IMR-90 (cell line): ENCODE measurements around the gene FBXW7. TPM values are rescaled to one million over a fixed set of nuclear protein-coding genes. Genes with fewer than 3 reads are reported as not detected.

Experiments used
- ATAC-seq: fragments of 200-7000 bp; cut with Tn5 transposase; 2 replicates; pipeline ENCODE4 v1.9.1; 2020; ENCODE audit warnings: low read depth, mild to moderate bottlenecking, moderate library complexity
- BruUV-seq: library from RNA; stranded (reverse); fragments of 400-500 nt; replicated peaks from 2 replicates; lab custom pipeline; 2021; lab: Mats Ljungman, UMichigan
- CTCF ChIA-PET: fragments of 300-600 bp; formaldehyde crosslinking; extraction: SDS; loops from one replicate; lab custom pipeline; 2021; ENCODE audit warnings: antibody characterized with exemption; lab: Yijun Ruan, JAX
- POLR2A ChIA-PET: fragments of 300-600 bp; sonication (Branson Sonifier 250); formaldehyde crosslinking; loops from one replicate; lab custom pipeline; 2022; ENCODE audit warnings: antibody characterized with exemption; ENCODE audit not compliant: unreplicated experiment; lab: Charles Lee
- DNase-seq: peaks from one replicate; pipeline ENCODE4 v3.0.0; 2013
- H2AFZ ChIP-seq: replicated peaks from 2 replicates; pipeline ENCODE3; 2013; ENCODE audit warnings: low read length, mild to moderate bottlenecking; ENCODE audit not compliant: poor library complexity
- H2AK5ac ChIP-seq: 2 replicates; pipeline ENCODE4 v1.6.1; 2013; ENCODE audit warnings: low read depth, low read length, inconsistent platforms
- H2AK9ac ChIP-seq: replicated peaks from 2 replicates; pipeline ENCODE3; 2013; ENCODE audit warnings: mild to moderate bottlenecking, low read depth, low read length, moderate library complexity; ENCODE audit not compliant: poor library complexity
- H2BK120ac ChIP-seq: 2 replicates; pipeline ENCODE4 v1.6.1; 2013; ENCODE audit warnings: low read depth, low read length, inconsistent platforms
- H2BK15ac ChIP-seq: 3 replicates; pipeline ENCODE4 v1.6.1; 2013; ENCODE audit warnings: low read depth, low read length, inconsistent platforms
- H2BK20ac ChIP-seq: 2 replicates; pipeline ENCODE4 v1.6.1; 2013; ENCODE audit warnings: low read depth, mild to moderate bottlenecking, inconsistent platforms, low read length, moderate library complexity
- H2BK5ac ChIP-seq: 2 replicates; pipeline ENCODE4 v1.6.1; 2013; ENCODE audit warnings: mild to moderate bottlenecking, low read depth, low read length, inconsistent platforms; ENCODE audit not compliant: poor library complexity, severe bottlenecking
- H3K14ac ChIP-seq: replicated peaks from 2 replicates; pipeline ENCODE4 v1.6.1; 2013; ENCODE audit warnings: low read depth, low read length, inconsistent platforms
- H3K18ac ChIP-seq: 2 replicates; pipeline ENCODE4 v1.6.1; 2013; ENCODE audit warnings: low read depth, low read length, control low read depth
- H3K23ac ChIP-seq: 2 replicates; pipeline ENCODE4 v1.6.1; 2013; ENCODE audit warnings: low read depth, low read length, inconsistent platforms
- H3K27ac ChIP-seq: 2 replicates; pipeline ENCODE4 v1.5.1; 2013; ENCODE audit warnings: mild to moderate bottlenecking, control low read depth, low read length; ENCODE audit not compliant: insufficient read depth
- H3K27me3 ChIP-seq: 2 replicates; pipeline ENCODE4 v1.6.1; 2013; ENCODE audit warnings: low read length; ENCODE audit not compliant: control insufficient read depth, insufficient read depth
- H3K36me3 ChIP-seq: 2 replicates; pipeline ENCODE4 v1.6.1; 2013; ENCODE audit warnings: low read length, mixed read lengths; ENCODE audit not compliant: control insufficient read depth, insufficient read depth
- H3K4ac ChIP-seq: 2 replicates; pipeline ENCODE4 v1.6.1; 2013; ENCODE audit warnings: low read depth, low read length, inconsistent platforms
- H3K4me1 ChIP-seq: 2 replicates; pipeline ENCODE4 v1.6.1; 2013; ENCODE audit warnings: low read length, mixed read lengths; ENCODE audit not compliant: control insufficient read depth, insufficient read depth
- H3K4me2 ChIP-seq: 2 replicates; pipeline ENCODE4 v1.6.1; 2013; ENCODE audit warnings: low read depth, mild to moderate bottlenecking, control low read depth, low read length, moderate library complexity
- H3K4me3 ChIP-seq: 2 replicates; pipeline ENCODE4 v1.5.1; 2013; ENCODE audit warnings: low read depth, mild to moderate bottlenecking, control low read depth, low read length, moderate library complexity; ENCODE audit not compliant: insufficient read depth
- H3K56ac ChIP-seq: 2 replicates; pipeline ENCODE4 v1.6.1; 2013; ENCODE audit warnings: low read length, inconsistent platforms; ENCODE audit not compliant: insufficient read depth; ENCODE audit errors: extremely low read depth
- H3K79me1 ChIP-seq, 2 experiments: 2 replicates each; pipeline ENCODE4 v1.6.1; 2013; ENCODE audit warnings: low read length in 2 of 2, inconsistent platforms in 1 of 2, low read depth in 1 of 2
- H3K9ac ChIP-seq: 2 replicates; pipeline ENCODE4 v1.6.1; 2013; ENCODE audit warnings: low read depth, low read length, control low read depth
- H3K9me1 ChIP-seq: 2 replicates; pipeline ENCODE4 v1.6.1; 2013; ENCODE audit warnings: low read length, inconsistent platforms; ENCODE audit not compliant: insufficient read depth
- H3K9me3 ChIP-seq: 2 replicates; pipeline ENCODE4 v1.6.1; 2013; ENCODE audit warnings: low read length; ENCODE audit not compliant: control insufficient read depth, insufficient read depth
- H4K20me1 ChIP-seq: 2 replicates; pipeline ENCODE4 v1.6.1; 2013; ENCODE audit warnings: low read length, inconsistent platforms; ENCODE audit not compliant: insufficient read depth
- H4K5ac ChIP-seq: 2 replicates; pipeline ENCODE4 v1.6.1; 2013; ENCODE audit warnings: mild to moderate bottlenecking, low read depth, low read length, control low read depth
- H4K8ac ChIP-seq, 2 experiments: 2 replicates each; pipeline ENCODE4 v1.6.1; 2013; ENCODE audit warnings: low read depth in 2 of 2, low read length in 2 of 2, control low read depth in 1 of 2, inconsistent platforms in 1 of 2
- H4K91ac ChIP-seq: 2 replicates; pipeline ENCODE4 v1.6.1; 2013; ENCODE audit warnings: low read depth, low read length, inconsistent platforms; ENCODE audit not compliant: insufficient read depth
- BHLHE40 ChIP-seq: fragments of 150-350 bp; IDR thresholded peaks from 2 replicates; pipeline ENCODE4 v1.6.1; 2016; ENCODE audit warnings: mild to moderate bottlenecking, low read depth, low read length
- CEBPB ChIP-seq: IDR thresholded peaks from 2 replicates; pipeline ENCODE4 v1.6.1; 2012; ENCODE audit warnings: low read depth, low read length, improper control_type of control experiment
- FOS ChIP-seq: fragments of 150-350 bp; IDR thresholded peaks from 2 replicates; pipeline ENCODE4 v1.6.1; 2016; ENCODE audit warnings: low read depth, low read length
- MAFK ChIP-seq: IDR thresholded peaks from 2 replicates; pipeline ENCODE4 v1.6.1; 2012; ENCODE audit warnings: low read depth, low read length, improper control_type of control experiment
- POLR2A ChIP-seq: IDR thresholded peaks from 2 replicates; pipeline ENCODE4 v1.6.1; 2012; ENCODE audit warnings: mild to moderate bottlenecking, low read depth, low read length
- RCOR1 ChIP-seq: IDR thresholded peaks from 2 replicates; pipeline ENCODE4 v1.6.1; 2012; ENCODE audit warnings: mild to moderate bottlenecking, low read length, improper control_type of control experiment; ENCODE audit not compliant: insufficient replicate concordance
- RFX5 ChIP-seq: IDR thresholded peaks from 2 replicates; pipeline ENCODE4 v1.8.0; 2012; ENCODE audit warnings: low read depth, mild to moderate bottlenecking, low read length, moderate library complexity
- SMC3 ChIP-seq: fragments of 150-350 bp; IDR thresholded peaks from 2 replicates; pipeline ENCODE4 v1.6.1; 2016; ENCODE audit warnings: low read depth, mild to moderate bottlenecking, antibody characterized with exemption, low read length, moderate library complexity
- WGBS, 2 experiments: methylation state at CpG; one replicate each; pipeline versions ENCODE4 v1.1.5 to v1.1.7; 2013; ENCODE audit warnings: missing lambda C conversion rate in 2 of 2; ENCODE audit not compliant: insufficient read length in 1 of 2; ENCODE audit errors: extremely low coverage in 2 of 2; 5-methylcytosine and 5-hydroxymethylcytosine counted together
- dilution Hi-C: fragments of 300-500 bp; cut with HindIII; formaldehyde crosslinking; loops from one replicate; pipeline ENCODE4 v1.14.3; 2018; ENCODE audit warnings: low sequenced_read_pairs; ENCODE audit not compliant: unreplicated experiment
- in situ Hi-C: fragments of 300-500 bp; cut with MboI; formaldehyde crosslinking; loops from 3 replicates; pipeline ENCODE4 v1.14.3; 2019; ENCODE audit warnings: low sequenced_read_pairs, inconsistent platforms, mixed read lengths
- intact Hi-C: fragments of 100-400 bp; cut with micrococcal nuclease; formaldehyde crosslinking; loops from 2 replicates; pipeline ENCODE4 v1.10.0; 2022
- polyA plus RNA-seq, 3 experiments: library from polyadenylated mRNA; depleted of rRNA; stranded (reverse); fragments of >200 nt; gene quantifications; 2 replicates each; pipeline ENCODE4 v1.2.3, GENCODE V29; 2012; ENCODE audit warnings: low replicate concordance in 1 of 3
- total RNA-seq: library from RNA; depleted of rRNA; stranded (reverse); fragments of >200 nt; gene quantifications from 2 replicates; pipeline ENCODE4 v1.2.3, GENCODE V29; 2012
- TF ChIP-seq, protein P1 (sequence below): fragments of 150-350 bp; IDR thresholded peaks from 2 replicates; pipeline ENCODE4 v1.6.1; 2016; ENCODE audit warnings: low read depth, mild to moderate bottlenecking, low read length, moderate library complexity, borderline replicate concordance

The FBXW7 gene
- total and polyA plus RNA-seq, 2 of the 4 experiments (the other 2 are of a cell fraction): 7.2 to 27.4 TPM

GRCh38 chr4:152462047-152462446 is 73.8 kb downstream of the FBXW7 start:
- CTCF ChIA-PET: interaction anchor here (0.6 kb wide), 1 partner anchor 9 kb away, joined by 3 read pairs; no protein-coding TSS in a partner anchor
- ATAC-seq: no peak

More at GRCh38 chr4:152462047-152462446, 73.8 kb downstream of the FBXW7 start:
- H3K27me3 ChIP-seq: no peaks in the 10 kb centered on the region
- H3K14ac ChIP-seq: no peak overlapping the region
- H2AFZ ChIP-seq: no peak overlapping the region
- 100% methylated on average over 1 of the region's 2 CpGs; no CpG with 5 or more reads in 1 of the 2 experiments for WGBS, 2 experiments
- H3K56ac ChIP-seq: no peak overlapping the region
- no peak overlapping the region for H4K91ac ChIP-seq
- H3K4me1 ChIP-seq: peaks cover 6% of the 10 kb centered on the region
- POLR2A ChIA-PET: no interaction called here
- no peaks in the 10 kb centered on the region for H3K36me3 ChIP-seq
- no peak overlapping the region for H3K4me3 ChIP-seq
- intact Hi-C loops: loop anchor here (2.0 kb wide), 1 partner anchor 15 kb away; no protein-coding TSS in a partner anchor
- no peak overlapping the region for H4K5ac ChIP-seq
- no peak overlapping the region for H2BK15ac ChIP-seq
- no peak overlapping the region for H3K23ac ChIP-seq
- H2BK120ac ChIP-seq: no peak overlapping the region; the same call in 1 of the 2 replicates
- dilution Hi-C loops: no loop called here
- no TSS peak for BruUV-seq
- H2AK5ac ChIP-seq: no peak overlapping the region
- no peak for TF ChIP-seq POLR2A
- TF ChIP-seq SMC3: no peak
- TF ChIP-seq, protein P1, sequence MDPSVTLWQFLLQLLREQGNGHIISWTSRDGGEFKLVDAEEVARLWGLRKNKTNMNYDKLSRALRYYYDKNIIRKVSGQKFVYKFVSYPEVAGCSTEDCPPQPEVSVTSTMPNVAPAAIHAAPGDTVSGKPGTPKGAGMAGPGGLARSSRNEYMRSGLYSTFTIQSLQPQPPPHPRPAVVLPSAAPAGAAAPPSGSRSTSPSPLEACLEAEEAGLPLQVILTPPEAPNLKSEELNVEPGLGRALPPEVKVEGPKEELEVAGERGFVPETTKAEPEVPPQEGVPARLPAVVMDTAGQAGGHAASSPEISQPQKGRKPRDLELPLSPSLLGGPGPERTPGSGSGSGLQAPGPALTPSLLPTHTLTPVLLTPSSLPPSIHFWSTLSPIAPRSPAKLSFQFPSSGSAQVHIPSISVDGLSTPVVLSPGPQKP: no peak
- TF ChIP-seq CEBPB: no peak
- TF ChIP-seq RFX5: no peak
- TF ChIP-seq BHLHE40: no peak
- TF ChIP-seq RCOR1: no peak
- no peak for TF ChIP-seq FOS
- no peak for TF ChIP-seq MAFK
- H2BK20ac ChIP-seq: no peak overlapping the region
- no peak for DNase-seq
- H3K4me2 ChIP-seq: no peak overlapping the region
- no peak overlapping the region for H2AK9ac ChIP-seq
- no peaks in the 10 kb centered on the region for H3K9me1 ChIP-seq
- no peaks in the 10 kb centered on the region for H3K9me3 ChIP-seq
- no peak overlapping the region; the same call in 1 of the 2 replicates for H3K4ac ChIP-seq
- H3K79me1 ChIP-seq: peaks cover 18 to 31% of the 10 kb centered on the region in 2 experiments
- no peak overlapping the region for H4K8ac ChIP-seq
- H4K20me1 ChIP-seq: no peaks in the 10 kb centered on the region
- no peak overlapping the region for H2BK5ac ChIP-seq
- in situ Hi-C loops: no loop called here
- H3K18ac ChIP-seq: no peak overlapping the region
- no peak overlapping the region for H3K27ac ChIP-seq
- H3K9ac ChIP-seq: no peak overlapping the region
